ENCODE results near the gene ADD1.
"Not testable (repeated sequence)": the region's sequence is repeated elsewhere in the genome, so short reads cannot be mapped to it uniquely, and the experiment has no call there.

The ADD1 gene

GRCh38 chr4:2950221-2950989 is 106.8 kb downstream of the ADD1 start:
- DNase-seq, result no peak

- no peak for DNase-seq
Observed at GRCh38 chr4:2953496-2953895, 109.9 kb downstream of the ADD1 start.

GRCh38 chr4:2954358-2955185 is 110.9 kb downstream of the ADD1 start:
- DNase-seq, result no peak

GRCh38 chr4:2955186-2956044 is 111.8 kb downstream of the ADD1 start:
- DNase-seq, result not testable (repeated sequence)

GRCh38 chr4:2958446-2958845 is 114.8 kb downstream of the ADD1 start:
- DNase-seq, result no peak

GRCh38 chr4:2960450-2960849 is 116.8 kb downstream of the ADD1 start:
- not testable (repeated sequence) for DNase-seq

- no peak for DNase-seq
Observed at GRCh38 chr4:2961421-2961810, 117.8 kb downstream of the ADD1 start.

GRCh38 chr4:2961811-2962441 is 118.3 kb downstream of the ADD1 start:
- DNase-seq, result no peak

GRCh38 chr4:2962614-2963174 is 119.0 kb downstream of the ADD1 start:
- DNase-seq, result no peak

GRCh38 chr4:2963175-2963965 is 119.7 kb downstream of the ADD1 start, which contains the start of the genes GRK4 and NOP14:
Gene GRK4, plus strand, starts transcription at chr4:2963571. Its CDS starts 500 bp downstream, at chr4:2964071.
Gene NOP14, minus strand, starts transcription at chr4:2963406. Its CDS starts 87 bp downstream, at chr4:2963319.
- peak; percentile 88 for DNase-seq

GRCh38 chr4:2963966-2964471 is 120.4 kb downstream of the ADD1 start:
- no peak for DNase-seq

GRCh38 chr4:2964706-2965258 is 121.1 kb downstream of the ADD1 start:
- DNase-seq, result no peak

GRCh38 chr4:2965262-2965661 is 121.6 kb downstream of the ADD1 start:
- no peak for DNase-seq

- DNase-seq, result no peak
Observed at GRCh38 chr4:2968381-2968780, 124.7 kb downstream of the ADD1 start.

GRCh38 chr4:2971275-2971674 is 127.6 kb downstream of the ADD1 start:
- DNase-seq, result no peak

- peak; percentile 28 for DNase-seq
Observed at GRCh38 chr4:2977211-2978088, 133.8 kb downstream of the ADD1 start.
